Loucy (cell line): Measurements from ENCODE around the gene CYP4B1.

Experiments used
- EZH2phosphoT487 ChIP-seq: fragments of 200-600 bp; IDR thresholded peaks from 2 replicates; pipeline ENCODE4 v1.6.1; 2018; ENCODE audit warnings: antibody characterized with exemption, mild to moderate bottlenecking, moderate library complexity, borderline replicate concordance
- TF ChIP-seq, protein P1 (sequence below): fragments of 200-600 bp; sonication (generic); conservative IDR thresholded peaks from 2 replicates; pipeline ENCODE4 v1.5.1; 2014; ENCODE audit warnings: mild to moderate bottlenecking, antibody characterized with exemption, low read length

DNA sequence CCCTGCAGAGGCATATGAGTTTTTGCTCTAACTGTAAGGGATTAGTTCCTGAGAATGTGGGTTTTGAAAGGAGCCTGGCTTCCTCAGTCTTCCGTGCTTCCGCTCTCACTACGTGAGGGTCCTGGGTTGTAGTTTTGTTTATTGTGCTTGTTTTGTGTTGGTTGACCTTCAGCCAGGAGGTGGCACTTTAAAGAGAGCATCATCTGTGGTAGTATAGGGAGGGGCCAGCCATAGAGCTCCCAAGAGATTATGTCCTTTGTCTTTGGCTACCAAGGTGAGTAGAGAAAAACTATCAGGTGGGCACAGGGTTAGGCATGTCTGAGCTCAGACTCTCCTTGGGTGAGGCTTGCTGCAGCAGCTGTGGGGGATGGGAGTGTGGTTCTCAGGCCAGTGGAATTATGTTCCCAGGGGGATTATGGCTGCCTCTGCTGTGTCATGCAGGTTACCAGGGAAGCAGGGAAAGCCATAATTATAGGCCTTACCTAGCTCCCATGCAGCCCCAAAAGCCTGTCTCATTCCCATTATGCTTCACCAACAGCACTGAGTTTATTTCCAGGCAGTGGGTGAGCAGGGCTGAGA lies 23.5 kb downstream of the CYP4B1 start:
- TF ChIP-seq, protein P1, sequence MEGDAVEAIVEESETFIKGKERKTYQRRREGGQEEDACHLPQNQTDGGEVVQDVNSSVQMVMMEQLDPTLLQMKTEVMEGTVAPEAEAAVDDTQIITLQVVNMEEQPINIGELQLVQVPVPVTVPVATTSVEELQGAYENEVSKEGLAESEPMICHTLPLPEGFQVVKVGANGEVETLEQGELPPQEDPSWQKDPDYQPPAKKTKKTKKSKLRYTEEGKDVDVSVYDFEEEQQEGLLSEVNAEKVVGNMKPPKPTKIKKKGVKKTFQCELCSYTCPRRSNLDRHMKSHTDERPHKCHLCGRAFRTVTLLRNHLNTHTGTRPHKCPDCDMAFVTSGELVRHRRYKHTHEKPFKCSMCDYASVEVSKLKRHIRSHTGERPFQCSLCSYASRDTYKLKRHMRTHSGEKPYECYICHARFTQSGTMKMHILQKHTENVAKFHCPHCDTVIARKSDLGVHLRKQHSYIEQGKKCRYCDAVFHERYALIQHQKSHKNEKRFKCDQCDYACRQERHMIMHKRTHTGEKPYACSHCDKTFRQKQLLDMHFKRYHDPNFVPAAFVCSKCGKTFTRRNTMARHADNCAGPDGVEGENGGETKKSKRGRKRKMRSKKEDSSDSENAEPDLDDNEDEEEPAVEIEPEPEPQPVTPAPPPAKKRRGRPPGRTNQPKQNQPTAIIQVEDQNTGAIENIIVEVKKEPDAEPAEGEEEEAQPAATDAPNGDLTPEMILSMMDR: no peak
- TF ChIP-seq EZH2phosphoT487: no peak
